GM13977 (cell line): Measurements from ENCODE around the gene MIER2.
"Not testable (repeated sequence)": the region's sequence is repeated elsewhere in the genome, so short reads cannot be mapped to it uniquely, and the experiment has no call there.

Source experiments
- DNase-seq: peaks from one replicate; pipeline ENCODE4 v3.0.0; 2012; ENCODE audit warnings: low spot score
- CTCF ChIP-seq: IDR thresholded peaks from 2 replicates; pipeline ENCODE4 v1.5.1; 2012; ENCODE audit warnings: mild to moderate bottlenecking, control low read depth; ENCODE audit not compliant: insufficient read depth; ENCODE audit errors: extremely low read depth, missing control alignments
- in situ Hi-C: fragments of 300-500 bp; cut with MboI; formaldehyde crosslinking; loops from one replicate; pipeline ENCODE4 v1.12.0; 2022; ENCODE audit warnings: low sequenced_read_pairs, low pct_unique_long_range_greater_than_20kb, mixed read lengths, inconsistent platforms; ENCODE audit not compliant: unreplicated experiment

MIER2 gene

GRCh38 chr19:359653-359925 is 15.0 kb upstream of the MIER2 start:
- DNase-seq, result no peak
- in situ Hi-C loops, result no loop called here
- TF ChIP-seq CTCF, result no peak

- DNase-seq, in situ Hi-C loops: not testable (repeated sequence)
These were observed 10.9 kb upstream of the MIER2 start for GRCh38 chr19:355536-355935.

- in situ Hi-C loops, result no loop called here
- no peak for TF ChIP-seq CTCF
- no peak for DNase-seq
These were observed 10.5 kb upstream of the MIER2 start for GRCh38 chr19:355134-355533.

- DNase-seq, result no peak
- in situ Hi-C loops, result no loop called here
- TF ChIP-seq CTCF, result no peak
These were observed 7.5 kb upstream of the MIER2 start for GRCh38 chr19:351976-352625.

GRCh38 chr19:347946-348861 is 3.6 kb upstream of the MIER2 start:
- in situ Hi-C loops, result no loop called here
- TF ChIP-seq CTCF, result no peak
- no peak for DNase-seq

- TF ChIP-seq CTCF, result no peak
- in situ Hi-C loops, result no loop called here
These were observed 804 bp upstream of the MIER2 start for GRCh38 chr19:345320-345879.

More at GRCh38 chr19:345320-345879, 804 bp upstream of the MIER2 start:
- no peak for DNase-seq
